Astrocyte (in vitro differentiated cells and primary cell): ENCODE measurements around the gene VPS25. TPM values are rescaled to one million over a fixed set of nuclear protein-coding genes. Genes with fewer than 3 reads are reported as not detected.

Experiments used
- DNase-seq: peaks from one replicate; pipeline ENCODE4 v3.0.0-alpha.2; 2010; ENCODE audit warnings: low read depth
- FAIRE-seq: peaks from 2 replicates; lab custom pipeline; 2011; peaks lifted over from hg19 to GRCh38; lab: Jason Lieb, UNC
- H2AFZ ChIP-seq: 2 replicates; pipeline ENCODE4 v1.6.0; 2012; ENCODE audit warnings: low read depth, low read length, inconsistent platforms
- H3K27ac ChIP-seq: 2 replicates; pipeline ENCODE4 v1.5.1; 2011; ENCODE audit warnings: low read depth, low read length, inconsistent platforms
- H3K27me3 ChIP-seq: 2 replicates; pipeline ENCODE4 v1.6.0; 2011; ENCODE audit warnings: low read length, inconsistent platforms; ENCODE audit not compliant: insufficient read depth
- H3K36me3 ChIP-seq: 2 replicates; pipeline ENCODE4 v1.5.1; 2011; ENCODE audit warnings: low read length, inconsistent platforms; ENCODE audit not compliant: insufficient read depth
- H3K4me1 ChIP-seq: 2 replicates; pipeline ENCODE4 v1.5.1; 2011; ENCODE audit warnings: low read length, inconsistent platforms; ENCODE audit not compliant: insufficient read depth
- H3K4me2 ChIP-seq: 2 replicates; pipeline ENCODE4 v1.6.0; 2012; ENCODE audit warnings: low read length, inconsistent platforms
- H3K4me3 ChIP-seq: 2 replicates; pipeline ENCODE4 v1.5.1; 2011; ENCODE audit warnings: low read depth, mild to moderate bottlenecking, low read length, inconsistent platforms; ENCODE audit not compliant: insufficient read depth
- H3K79me2 ChIP-seq: 2 replicates; pipeline ENCODE4 v1.6.0; 2012; ENCODE audit warnings: mild to moderate bottlenecking, low read length, inconsistent platforms; ENCODE audit not compliant: insufficient read depth
- H3K9ac ChIP-seq: 2 replicates; pipeline ENCODE4 v1.6.0; 2012; ENCODE audit warnings: mild to moderate bottlenecking, low read length, inconsistent platforms
- H3K9me3 ChIP-seq: 2 replicates; pipeline ENCODE4 v1.5.1; 2012; ENCODE audit warnings: low read depth, mild to moderate bottlenecking, low read length, inconsistent platforms; ENCODE audit not compliant: insufficient read depth
- H4K20me1 ChIP-seq: 2 replicates; pipeline ENCODE4 v1.6.0; 2012; ENCODE audit warnings: low read length, inconsistent platforms; ENCODE audit not compliant: insufficient read depth
- H3K27ac Mint-ChIP-seq: one replicate; pipeline ENCODE4 v1.8.0; 2021; ENCODE audit warnings: mild to moderate bottlenecking, mixed read lengths; ENCODE audit not compliant: unreplicated experiment
- H3K27me3 Mint-ChIP-seq: one replicate; pipeline ENCODE4 v1.8.0; 2021; ENCODE audit warnings: low read depth, mixed read lengths; ENCODE audit not compliant: unreplicated experiment
- H3K36me3 Mint-ChIP-seq: one replicate; pipeline ENCODE4 v1.8.0; 2021; ENCODE audit warnings: low read depth, mixed read lengths; ENCODE audit not compliant: unreplicated experiment
- H3K4me1 Mint-ChIP-seq: one replicate; pipeline ENCODE4 v1.8.0; 2021; ENCODE audit warnings: low read depth, mixed read lengths; ENCODE audit not compliant: unreplicated experiment
- H3K4me3 Mint-ChIP-seq: one replicate; pipeline ENCODE4 v1.8.0; 2021; ENCODE audit warnings: mild to moderate bottlenecking, moderate library complexity, mixed read lengths; ENCODE audit not compliant: unreplicated experiment
- H3K9me3 Mint-ChIP-seq: one replicate; pipeline ENCODE4 v1.8.0; 2021; ENCODE audit warnings: mild to moderate bottlenecking, mixed read lengths; ENCODE audit not compliant: unreplicated experiment
- CTCF ChIP-seq: IDR thresholded peaks from 2 replicates; pipeline ENCODE4 v1.5.1; 2011; ENCODE audit warnings: low read depth, mild to moderate bottlenecking, inconsistent platforms, low read length, moderate library complexity; ENCODE audit not compliant: insufficient read depth
- EZH2 ChIP-seq: IDR thresholded peaks from 2 replicates; pipeline ENCODE4 v1.6.1; 2012; ENCODE audit warnings: mild to moderate bottlenecking, low read length, inconsistent platforms; ENCODE audit not compliant: insufficient read depth
- total RNA-seq: library from RNA; stranded (reverse); gene quantifications from 2 replicates; pipeline ENCODE4 v1.2.1, GENCODE V29; 2021

Gene VPS25
- total RNA-seq, 1 donor from 2014 or later: 49.5 TPM

- Histone ChIP-seq H3K27me3 (peaks cover 3% of the 10 kb centered on the region), H3K4me1 (peaks cover 16% of the 10 kb centered on the region), H3K9me3 (no peaks in the 10 kb centered on the region), H3K79me2 (peaks cover 2% of the 10 kb centered on the region), H3K27ac (no peak overlapping the region), H2AFZ (no peak overlapping the region), H3K4me2 (peak overlapping the region; percentile 49), H3K36me3 (no peaks in the 10 kb centered on the region), H3K4me3 (no peak overlapping the region), H3K9ac (no peak overlapping the region), H4K20me1 (no peaks in the 10 kb centered on the region)
- peak; percentile 27 for DNase-seq
- H3K27ac Mint-ChIP-seq: no peak overlapping the region
- no peak overlapping the region for H3K4me3 Mint-ChIP-seq
- FAIRE-seq: no peak
- TF ChIP-seq EZH2: no peak
- TF ChIP-seq CTCF: no peak
- peaks cover 9% of the 10 kb centered on the region for H3K36me3 Mint-ChIP-seq
- H3K4me1 Mint-ChIP-seq: peaks cover 3% of the 10 kb centered on the region
- H3K9me3 Mint-ChIP-seq: no peaks in the 10 kb centered on the region
- no peaks in the 10 kb centered on the region for H3K27me3 Mint-ChIP-seq
Observed at GRCh38 chr17:42803074-42803883, 30.0 kb downstream of the VPS25 start.

GRCh38 chr17:42804918-42805367, 31.7 kb downstream of the VPS25 start:
- no peak overlapping the region for H3K27ac Mint-ChIP-seq
- no peaks in the 10 kb centered on the region for H4K20me1 ChIP-seq
- no peaks in the 10 kb centered on the region for H3K9me3 ChIP-seq
- H3K4me3 Mint-ChIP-seq: no peak overlapping the region
- H3K36me3 Mint-ChIP-seq: peaks cover 9% of the 10 kb centered on the region
- no peak overlapping the region for H3K27ac ChIP-seq
- peaks cover 5% of the 10 kb centered on the region for H3K4me1 Mint-ChIP-seq
- DNase-seq (no peak), FAIRE-seq (no peak)
- H3K4me3 ChIP-seq: no peak overlapping the region
- H3K4me2 ChIP-seq: no peak overlapping the region
- H3K36me3 ChIP-seq: no peaks in the 10 kb centered on the region
- H3K4me1 ChIP-seq: peaks cover 18% of the 10 kb centered on the region
- H3K9me3 Mint-ChIP-seq: no peaks in the 10 kb centered on the region
- H3K27me3 Mint-ChIP-seq: no peaks in the 10 kb centered on the region
- no peak for TF ChIP-seq CTCF
- H3K79me2 ChIP-seq: no peaks in the 10 kb centered on the region
- no peak overlapping the region for H2AFZ ChIP-seq
- H3K9ac ChIP-seq: no peak overlapping the region
- peaks cover 3% of the 10 kb centered on the region for H3K27me3 ChIP-seq

GRCh38 chr17:42806249-42806648, 33.0 kb downstream of the VPS25 start:
- H3K27ac ChIP-seq: no peak overlapping the region
- no peaks in the 10 kb centered on the region for H3K9me3 ChIP-seq
- H3K9ac ChIP-seq: no peak overlapping the region
- H3K4me2 ChIP-seq: no peak overlapping the region
- Mint-ChIP-seq H3K27ac (no peak overlapping the region), H3K4me1 (peaks cover 5% of the 10 kb centered on the region), H3K9me3 (no peaks in the 10 kb centered on the region), H3K4me3 (no peak overlapping the region), H3K27me3 (no peaks in the 10 kb centered on the region), H3K36me3 (peaks cover 12% of the 10 kb centered on the region)
- no peak for DNase-seq
- H3K4me3 ChIP-seq: no peak overlapping the region
- no peak overlapping the region for H2AFZ ChIP-seq
- no peak for FAIRE-seq
- H3K36me3 ChIP-seq: peaks cover 13% of the 10 kb centered on the region
- H3K27me3 ChIP-seq: peaks cover 3% of the 10 kb centered on the region
- no peak for TF ChIP-seq EZH2
- peaks cover 18% of the 10 kb centered on the region for H3K4me1 ChIP-seq
- H3K79me2 ChIP-seq: no peaks in the 10 kb centered on the region
- H4K20me1 ChIP-seq: peaks cover 4% of the 10 kb centered on the region
